HCT116 (cell line): ENCODE data around the gene IL1RAPL2.

Source experiments
- ATF3 ChIP-seq: IDR thresholded peaks from 2 replicates; pipeline ENCODE4 v1.6.1; 2012
- CTCF ChIP-seq, 3 experiments: fragments of 200-600 bp in 1 of 3; sonication (generic) in 1 of 3; IDR thresholded peaks in 2 of 3; conservative IDR thresholded peaks in 1 of 3; 2 replicates each; pipeline ENCODE4 v1.5.1; 2012 to 2017; ENCODE audit warnings: low read depth in 2 of 3, low read length in 2 of 3, antibody characterized with exemption in 1 of 3, borderline replicate concordance in 1 of 3, control low read depth in 1 of 3, mild to moderate bottlenecking in 1 of 3, mixed read lengths in 1 of 3, mixed run types in 1 of 3, moderate library complexity in 1 of 3; ENCODE audit not compliant: insufficient read depth in 1 of 3
- EZH2 ChIP-seq: fragments of 200-600 bp; sonication (generic); IDR thresholded peaks from 2 replicates; pipeline ENCODE4 v1.6.1; 2017; ENCODE audit warnings: antibody characterized with exemption, mixed run types
- MAX ChIP-seq: IDR thresholded peaks from 2 replicates; pipeline ENCODE4 v1.6.1; 2012
- POLR2A ChIP-seq: IDR thresholded peaks from 2 replicates; pipeline ENCODE4 v1.7.0; 2011; ENCODE audit warnings: borderline replicate concordance; ENCODE audit not compliant: insufficient read depth, insufficient read length; ENCODE audit errors: extremely low read depth
- POLR2AphosphoS5 ChIP-seq: IDR thresholded peaks from 2 replicates; pipeline ENCODE4 v1.6.1; 2011; ENCODE audit warnings: mild to moderate bottlenecking, low read depth, low read length, moderate library complexity
- SIN3A ChIP-seq: IDR thresholded peaks from 2 replicates; pipeline ENCODE4 v1.6.1; 2012; ENCODE audit warnings: low read depth
- SRF ChIP-seq: IDR thresholded peaks from 2 replicates; pipeline ENCODE4 v1.6.1; 2012; ENCODE audit warnings: low read depth
- ZBTB33 ChIP-seq: IDR thresholded peaks from 2 replicates; pipeline ENCODE4 v1.6.1; 2011; ENCODE audit warnings: mild to moderate bottlenecking, low read length, moderate library complexity; ENCODE audit not compliant: insufficient replicate concordance; ENCODE audit errors: extremely low read depth
- ZNF274 ChIP-seq: fragments of 200-500 bp; sonication (Bioruptor generic); IDR thresholded peaks from 2 replicates; pipeline ENCODE4 v1.6.1; 2014; ENCODE audit warnings: mild to moderate bottlenecking, low read depth, low read length, inconsistent platforms

- TF ChIP-seq CTCF (IDR thresholded peaks at IDR 0.05 in 2 of 3, conservative IDR thresholded peaks at IDR 0.05 in 1 of 3; ENCODE audit: borderline replicate concordance in 1 of 3, insufficient read depth in 1 of 3, low read depth in 2 of 3, low read length in 2 of 3) (no peak), EZH2 (no peak), ZNF274 (no peak), ZBTB33 (no peak), POLR2A (no peak), ATF3 (no peak), MAX (no peak), SIN3A (no peak), SRF (no peak), POLR2AphosphoS5 (no peak)
Observed at GRCh38 chrX:105263801-105264200, 697.8 kb downstream of the IL1RAPL2 start.
